ENCODE measurements around the gene ICE2.
"Not testable (repeated sequence)": the region's sequence is repeated elsewhere in the genome, so short reads cannot be mapped to it uniquely, and the experiment has no call there.

Gene ICE2

GRCh38 chr15:60405399-60405798, 73.5 kb downstream of the ICE2 start:
- DNase-seq = no peak

GRCh38 chr15:60404351-60404750, 74.6 kb downstream of the ICE2 start:
- not testable (repeated sequence) for DNase-seq

DNA sequence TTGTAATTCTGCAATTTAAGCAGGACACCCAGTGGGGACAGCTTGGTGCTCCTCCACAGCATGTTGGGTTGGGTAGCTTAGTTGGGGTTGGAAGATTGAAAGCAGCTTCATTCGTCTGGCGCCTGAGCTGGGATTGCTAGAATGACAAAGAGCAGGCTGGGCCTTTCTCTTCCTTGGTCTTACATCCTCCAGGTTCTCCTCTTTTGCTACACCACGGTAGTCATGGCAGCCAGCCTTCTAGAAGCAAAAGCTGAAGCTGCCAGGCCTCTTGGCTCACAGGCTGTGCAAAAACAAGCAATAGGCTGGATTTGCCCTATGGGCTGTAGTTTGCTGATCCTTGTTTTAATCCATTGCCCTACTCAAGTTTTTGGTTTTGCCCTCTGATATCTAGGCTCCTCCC, 78.0 kb downstream of the ICE2 start:
- no peak for DNase-seq

- DNase-seq = no peak
Measured at GRCh38 chr15:60399931-60400330, 79.0 kb downstream of the ICE2 start.

- no peak for DNase-seq
Measured at GRCh38 chr15:60399246-60399915, 79.6 kb downstream of the ICE2 start.

GRCh38 chr15:60397772-60398445, 81.0 kb downstream of the ICE2 start, which contains the start of gene ANXA2:
TSS of gene ANXA2 (minus strand) at chr15:60397986. CDS start at chr15:60386075, 11,911 bp downstream.
- no peak for DNase-seq

DNA sequence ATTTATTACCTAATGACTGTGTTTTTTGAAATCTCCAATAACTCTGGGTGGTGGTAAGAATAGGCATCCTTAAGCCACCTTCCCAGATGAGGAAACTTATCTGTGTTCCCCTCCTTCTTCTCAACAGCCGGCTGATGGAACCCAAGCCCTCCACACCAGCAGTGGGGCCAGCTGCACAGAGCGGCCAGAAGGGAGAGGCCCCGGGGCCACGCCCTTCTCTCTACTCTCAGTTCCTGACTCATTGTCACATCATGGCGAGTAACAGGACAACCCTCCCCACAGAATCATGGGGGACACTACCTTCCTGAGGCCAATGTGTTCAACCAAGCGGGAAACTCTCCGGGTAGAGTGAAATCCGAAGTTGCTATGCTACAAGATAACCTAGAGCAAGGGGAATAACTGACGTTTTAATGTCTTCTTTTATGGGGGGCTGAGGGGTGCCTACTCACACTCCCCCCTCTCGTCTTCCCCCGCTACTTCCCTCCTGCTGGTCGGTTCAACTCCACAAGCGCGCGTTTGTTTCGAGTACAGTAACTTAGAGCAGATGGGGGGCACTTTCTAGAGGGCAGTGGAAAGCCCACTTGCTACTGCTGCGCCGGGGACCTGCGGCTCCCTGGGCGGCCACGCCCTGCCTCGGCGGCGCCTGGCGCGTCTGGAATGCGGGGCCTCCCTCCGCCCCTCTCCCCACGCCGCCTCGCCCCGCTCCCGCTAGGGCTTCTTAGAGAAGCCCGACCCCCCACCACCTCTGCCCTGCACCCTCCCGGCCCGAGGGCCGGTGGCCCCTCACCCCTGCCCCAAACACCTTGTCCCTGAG, 81.8 kb downstream of the ICE2 start:
- DNase-seq = peak; percentile 29

DNA sequence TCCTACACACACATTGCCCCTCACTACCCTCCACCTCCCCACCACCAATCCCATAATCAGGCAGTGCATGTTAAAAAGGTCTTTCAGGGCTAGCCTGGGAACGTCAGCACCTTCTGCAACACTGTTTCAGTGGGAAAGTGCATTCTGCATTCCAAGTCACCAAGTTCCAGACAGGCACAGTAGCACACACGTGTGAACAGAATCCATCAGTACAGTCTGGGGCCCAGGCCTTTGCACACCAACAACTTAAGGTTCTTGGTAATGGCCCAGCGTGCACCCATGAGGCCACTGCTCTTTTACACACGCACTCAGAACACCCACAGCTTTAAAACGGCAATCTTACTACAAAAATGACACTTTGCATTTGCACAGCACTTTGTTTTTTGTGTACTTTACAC, 82.4 kb downstream of the ICE2 start:
- no peak for DNase-seq

DNA sequence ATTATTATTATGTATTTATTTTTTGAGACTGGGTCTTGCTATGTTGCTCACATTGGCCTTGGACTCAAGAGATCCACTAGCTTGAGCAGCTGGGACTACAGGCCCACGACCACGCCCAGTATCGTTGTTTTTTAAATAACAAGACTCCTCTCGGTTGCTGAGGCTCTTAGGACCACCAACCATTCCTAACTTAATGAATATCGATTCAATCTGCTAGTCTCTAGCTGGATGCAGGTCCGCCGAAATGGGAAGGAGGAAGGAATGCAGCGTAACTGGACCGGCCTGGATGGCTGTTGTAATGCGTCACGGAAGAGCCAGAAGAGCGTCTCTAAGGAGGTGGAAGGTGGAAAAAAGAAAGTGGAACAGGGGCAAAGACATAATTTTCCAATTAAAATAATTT, 82.8 kb downstream of the ICE2 start:
- DNase-seq = no peak

DNA sequence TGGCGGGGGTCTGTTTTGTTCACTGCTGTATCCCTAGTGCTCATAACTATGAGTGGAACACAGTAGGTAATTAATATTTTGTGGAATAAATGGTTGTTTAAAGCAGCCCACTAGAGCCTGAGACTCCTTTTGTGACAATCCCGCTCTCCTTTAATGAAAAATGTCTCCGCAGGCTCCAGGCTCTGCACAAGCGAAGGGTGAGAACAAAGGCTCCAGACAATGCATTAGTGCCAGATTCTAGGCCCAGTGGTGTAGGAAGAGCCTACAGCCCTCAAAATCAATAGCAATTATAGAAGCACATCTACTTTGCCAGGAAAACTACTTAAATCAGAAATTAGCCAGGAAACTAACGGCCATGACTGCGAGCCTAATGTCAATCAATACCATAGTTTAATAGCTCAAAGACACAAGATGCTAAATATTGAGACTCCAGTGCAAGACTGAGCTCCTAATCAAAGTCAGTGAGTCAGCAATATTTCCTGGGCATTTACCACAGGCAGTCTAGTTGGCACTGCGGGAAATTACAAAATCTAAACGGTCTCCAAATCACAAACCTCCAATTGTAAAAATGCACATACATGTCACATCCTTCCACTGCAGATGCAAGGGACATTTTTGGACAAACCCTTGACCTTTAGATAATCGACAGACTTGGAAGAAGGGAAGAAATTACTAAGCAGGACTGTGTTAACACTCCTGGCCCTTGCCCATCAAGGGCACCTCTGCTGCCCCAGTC, 83.5 kb downstream of the ICE2 start:
- no peak for DNase-seq

GRCh38 chr15:60394689-60395097, 84.2 kb downstream of the ICE2 start:
- no peak for DNase-seq

GRCh38 chr15:60392986-60393790, 85.8 kb downstream of the ICE2 start:
- peak; percentile 92 for DNase-seq

- no peak for DNase-seq
Measured at GRCh38 chr15:60392601-60392985, 86.3 kb downstream of the ICE2 start.

GRCh38 chr15:60391722-60392315, 87.1 kb downstream of the ICE2 start:
- DNase-seq = no peak

- DNase-seq = no peak
Measured at GRCh38 chr15:60390871-60391501, 88.0 kb downstream of the ICE2 start.

DNA sequence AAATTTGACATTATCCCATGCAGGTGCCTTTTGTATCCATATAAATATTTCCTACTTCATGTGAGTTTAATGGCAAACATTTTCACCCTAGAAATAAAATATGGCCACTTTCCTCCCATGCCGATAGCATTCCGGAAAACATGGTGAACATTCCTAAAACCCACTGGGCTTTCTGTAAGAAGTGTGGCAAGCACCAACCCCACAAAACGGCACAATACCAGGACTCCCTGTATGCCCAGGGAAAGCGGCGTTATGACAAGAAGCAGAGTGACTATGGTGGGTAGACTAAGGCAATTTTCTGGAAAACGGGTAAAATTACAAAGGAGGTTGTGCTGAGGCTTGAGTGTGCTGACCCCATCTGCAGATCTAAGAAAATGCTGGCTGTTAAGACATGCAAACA, 88.7 kb downstream of the ICE2 start:
- no peak for DNase-seq

GRCh38 chr15:60389261-60390077, 89.5 kb downstream of the ICE2 start:
- DNase-seq = no peak

DNA sequence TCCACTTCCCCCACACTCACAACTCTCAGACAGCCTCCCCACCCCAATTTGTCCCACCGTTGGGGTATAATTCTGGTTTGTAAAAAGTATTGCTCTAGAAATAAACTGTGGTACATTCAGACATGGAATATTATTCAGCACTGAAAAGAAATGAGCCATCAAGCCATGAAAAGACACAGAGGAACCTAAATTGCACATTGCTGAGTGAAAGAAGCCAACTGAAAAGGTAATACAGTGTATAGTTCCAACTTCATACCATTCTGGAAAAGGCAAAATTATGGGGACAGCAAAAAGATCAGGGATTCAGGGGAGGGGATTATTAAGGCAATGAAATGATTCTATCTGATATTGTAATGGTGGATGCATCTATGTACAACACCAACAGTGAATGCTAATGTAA, 91.6 kb downstream of the ICE2 start:
- no peak for DNase-seq

DNA sequence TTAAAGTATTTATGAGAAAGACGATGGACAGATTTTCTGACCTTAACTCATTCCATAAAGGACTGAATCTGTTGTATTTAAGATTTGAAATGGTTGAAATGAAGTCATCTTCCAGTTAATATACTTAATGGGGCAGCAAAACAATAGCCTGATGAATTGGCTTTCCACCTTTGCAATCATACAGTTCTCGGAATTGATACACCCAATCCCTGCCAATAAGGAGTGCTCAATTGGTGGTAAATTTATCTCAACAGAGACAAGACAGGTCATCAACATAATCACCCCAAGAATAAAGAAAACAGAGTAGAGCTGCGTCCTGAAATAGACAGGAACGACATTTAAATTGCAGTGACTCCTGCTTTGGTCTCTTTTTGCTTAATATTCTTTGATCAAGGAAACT, 92.3 kb downstream of the ICE2 start:
- no peak for DNase-seq

All from SHP77 treated with DMSO at 0.1 percent for 48 hours (cell line).